Smooth muscle cell (in vitro differentiated cells): ENCODE results near the gene LRRC75B. TPM values are rescaled to one million over a fixed set of nuclear protein-coding genes. Genes with fewer than 3 reads are reported as not detected.

Experiments used
- DNase-seq: peaks from one replicate; lab custom pipeline; 2025; ENCODE audit not compliant: unreplicated experiment; lab: John Stamatoyannopoulos, UW
- H2AFZ ChIP-seq: fragments of 200-600 bp; sonication (generic); 2 replicates; pipeline ENCODE4 v1.6.0; 2016; ENCODE audit warnings: antibody characterized with exemption, low read depth, mild to moderate bottlenecking
- H3F3A ChIP-seq: fragments of 200-600 bp; sonication (generic); 2 replicates; pipeline ENCODE4 v1.6.0; 2017; ENCODE audit warnings: antibody characterized with exemption, low read depth
- H3K27ac ChIP-seq: fragments of 200-600 bp; sonication (generic); 2 replicates; pipeline ENCODE4 v1.5.1; 2016; ENCODE audit warnings: low read depth, mild to moderate bottlenecking
- H3K27me3 ChIP-seq: fragments of 200-600 bp; sonication (generic); 2 replicates; pipeline ENCODE4 v1.6.1; 2016; ENCODE audit warnings: low read depth, mild to moderate bottlenecking
- H3K36me3 ChIP-seq: fragments of 200-600 bp; sonication (generic); 2 replicates; pipeline ENCODE4 v1.5.1; 2016; ENCODE audit warnings: low read depth
- H3K4me1 ChIP-seq: fragments of 200-600 bp; sonication (generic); 2 replicates; pipeline ENCODE4 v1.5.1; 2016; ENCODE audit warnings: low read depth
- H3K4me2 ChIP-seq: fragments of 200-600 bp; sonication (generic); 2 replicates; pipeline ENCODE4 v1.6.0; 2016; ENCODE audit warnings: mild to moderate bottlenecking
- H3K4me3 ChIP-seq: fragments of 200-600 bp; sonication (generic); 2 replicates; pipeline ENCODE4 v1.5.1; 2016; ENCODE audit warnings: mild to moderate bottlenecking
- H3K79me2 ChIP-seq: fragments of 200-600 bp; sonication (generic); 2 replicates; pipeline ENCODE4 v1.6.0; 2016; ENCODE audit warnings: low read depth, mild to moderate bottlenecking
- H3K9ac ChIP-seq: fragments of 200-600 bp; sonication (generic); 2 replicates; pipeline ENCODE4 v1.6.0; 2016; ENCODE audit warnings: low read depth
- H3K9me3 ChIP-seq: fragments of 200-600 bp; sonication (generic); replicated peaks from 2 replicates; pipeline ENCODE4 v1.5.1; 2016; ENCODE audit warnings: low read depth
- H4K20me1 ChIP-seq: fragments of 200-600 bp; sonication (generic); 2 replicates; pipeline ENCODE4 v1.6.0; 2016; ENCODE audit warnings: low read depth
- CTCF ChIP-seq: fragments of 200-600 bp; sonication (generic); IDR thresholded peaks from 2 replicates; pipeline ENCODE4 v1.5.1; 2017; ENCODE audit warnings: borderline replicate concordance, mild to moderate bottlenecking, antibody characterized with exemption; ENCODE audit not compliant: insufficient read depth, poor library complexity, severe bottlenecking
- WGBS: methylation state at CpG from one replicate; pipeline ENCODE4 v1.1.7; 2016; ENCODE audit warnings: low lambda C conversion rate; 5-methylcytosine and 5-hydroxymethylcytosine counted together
- polyA plus RNA-seq: library from polyadenylated mRNA; unstranded; fragments of >200 nt; fragmentation: Nextera tagmentation; extraction: Ambion mirVana; gene quantifications from 2 replicates; pipeline ENCODE4 v1.2.1, GENCODE V29; 2016
- total RNA-seq: library from RNA; depleted of rRNA; stranded (reverse); fragments of >200 nt; gene quantifications from 2 replicates; pipeline ENCODE4 v1.2.3, GENCODE V29; 2014

The LRRC75B gene
- total and polyA plus RNA-seq, 2 experiments from 2014 or later: 14.1 to 33.5 TPM

- no peak overlapping the region for H2AFZ ChIP-seq
- WGBS: 92% methylated on average over 7 of the region's 7 CpGs
- peaks cover 8% of the 10 kb centered on the region for H3K4me1 ChIP-seq
- H3K27ac ChIP-seq: no peak overlapping the region
- H3K9ac ChIP-seq: no peak overlapping the region
- H4K20me1 ChIP-seq: no peaks in the 10 kb centered on the region
- no peak overlapping the region for H3K4me3 ChIP-seq
- H3K27me3 ChIP-seq: no peaks in the 10 kb centered on the region
- no peaks in the 10 kb centered on the region for H3K9me3 ChIP-seq
- no peak for DNase-seq
- no peaks in the 10 kb centered on the region for H3F3A ChIP-seq
- no peak overlapping the region for H3K4me2 ChIP-seq
- H3K36me3 ChIP-seq: no peaks in the 10 kb centered on the region
- TF ChIP-seq CTCF: no peak
- no peaks in the 10 kb centered on the region for H3K79me2 ChIP-seq
Measured at GRCh38 chr22:24589518-24590030, 3.3 kb downstream of the LRRC75B start.

- no peak for DNase-seq
- H3K27me3 ChIP-seq: no peaks in the 10 kb centered on the region
- no peak for TF ChIP-seq CTCF
- H3K9me3 ChIP-seq: no peaks in the 10 kb centered on the region
- H3K4me2 ChIP-seq: no peak overlapping the region
- no peaks in the 10 kb centered on the region for H3K79me2 ChIP-seq
- 98% methylated on average over 21 of the region's 21 CpGs for WGBS
- H3K4me1 ChIP-seq: peaks cover 7% of the 10 kb centered on the region
- H3K9ac ChIP-seq: no peak overlapping the region
- H3K4me3 ChIP-seq: no peak overlapping the region
- H2AFZ ChIP-seq: no peak overlapping the region
- no peaks in the 10 kb centered on the region for H3F3A ChIP-seq
- no peaks in the 10 kb centered on the region for H3K36me3 ChIP-seq
- H4K20me1 ChIP-seq: no peaks in the 10 kb centered on the region
- no peak overlapping the region for H3K27ac ChIP-seq
Measured at GRCh38 chr22:24588757-24589481, 4.0 kb downstream of the LRRC75B start.

- no peaks in the 10 kb centered on the region for H3K79me2 ChIP-seq
- DNase-seq: no peak
- H3K27ac ChIP-seq: no peak overlapping the region
- H2AFZ ChIP-seq: no peak overlapping the region
- H3K4me1 ChIP-seq: peaks cover 1% of the 10 kb centered on the region
- no peak for TF ChIP-seq CTCF
- no peaks in the 10 kb centered on the region for H3K36me3 ChIP-seq
- no peaks in the 10 kb centered on the region for H3F3A ChIP-seq
- H3K27me3 ChIP-seq: no peaks in the 10 kb centered on the region
- H3K4me2 ChIP-seq: no peak overlapping the region
- H3K9me3 ChIP-seq: no peaks in the 10 kb centered on the region
- WGBS: 95% methylated on average over 13 of the region's 13 CpGs
- no peaks in the 10 kb centered on the region for H4K20me1 ChIP-seq
- H3K4me3 ChIP-seq: no peak overlapping the region
- no peak overlapping the region for H3K9ac ChIP-seq
Measured at GRCh38 chr22:24588381-24588756, 4.5 kb downstream of the LRRC75B start.

- no peak overlapping the region for H3K27ac ChIP-seq
- H3K9me3 ChIP-seq: no peaks in the 10 kb centered on the region
- no peak overlapping the region for H3K9ac ChIP-seq
- no peak overlapping the region for H2AFZ ChIP-seq
- no peaks in the 10 kb centered on the region for H3K79me2 ChIP-seq
- H4K20me1 ChIP-seq: no peaks in the 10 kb centered on the region
- 95% methylated on average over 8 of the region's 8 CpGs for WGBS
- DNase-seq: no peak
- H3K4me1 ChIP-seq: no peaks in the 10 kb centered on the region
- H3K36me3 ChIP-seq: no peaks in the 10 kb centered on the region
- no peaks in the 10 kb centered on the region for H3K27me3 ChIP-seq
- no peak overlapping the region for H3K4me3 ChIP-seq
- H3K4me2 ChIP-seq: no peak overlapping the region
- no peak for TF ChIP-seq CTCF
- no peaks in the 10 kb centered on the region for H3F3A ChIP-seq
Measured at GRCh38 chr22:24587948-24588347, 4.9 kb downstream of the LRRC75B start.
